SK-N-SH (cell line): Measurements from ENCODE around the gene HP. TPM values are rescaled to one million over a fixed set of nuclear protein-coding genes. Genes with fewer than 3 reads are reported as not detected.

Experiments used
- CTCF ChIA-PET: fragments of 300-600, 350-600 bp; formaldehyde crosslinking; extraction: SDS; loops from one replicate; lab custom pipeline; 2021; lab: Yijun Ruan, JAX
- POLR2A ChIA-PET: fragments of 350-600 bp; sonication (Branson Sonifier 250); formaldehyde crosslinking; extraction: SDS; loops from one replicate; lab custom pipeline; 2020; ENCODE audit warnings: antibody characterized with exemption, inconsistent platforms; lab: Yijun Ruan, JAX
- DNase-seq: peaks from one replicate; pipeline ENCODE4 v3.0.0; 2012
- H2AFZ ChIP-seq: fragments of 200-600 bp; sonication (generic); 2 replicates; pipeline ENCODE4 v1.8.1; 2016; ENCODE audit warnings: antibody characterized with exemption, mild to moderate bottlenecking, low read depth
- H3F3A ChIP-seq: fragments of 200-600 bp; sonication (generic); replicated peaks from 2 replicates; pipeline ENCODE3; 2016; ENCODE audit warnings: antibody characterized with exemption, mild to moderate bottlenecking; ENCODE audit not compliant: insufficient read depth
- H3K27ac ChIP-seq, 2 experiments: fragments of 200-500 bp in 1 of 2; fragments of 200-600 bp in 1 of 2; sonication (Bioruptor generic) in 1 of 2; sonication (generic), shearing (Covaris generic) in 1 of 2; 2 replicates each; pipeline versions ENCODE4 v1.5.1 to v1.6.1; 2014 to 2016; ENCODE audit warnings: low read depth in 2 of 2, inconsistent platforms in 1 of 2, low read length in 1 of 2, mild to moderate bottlenecking in 1 of 2, mixed read lengths in 1 of 2
- H3K27me3 ChIP-seq: fragments of 200-600 bp; sonication (generic), shearing (Covaris generic); 2 replicates; pipeline ENCODE4 v1.6.1; 2016; ENCODE audit warnings: mixed run types; ENCODE audit not compliant: insufficient read depth
- H3K36me3 ChIP-seq, 2 experiments: fragments of 200-500 bp in 1 of 2; fragments of 200-600 bp in 1 of 2; sonication (Bioruptor generic) in 1 of 2; sonication (generic) in 1 of 2; replicated peaks in 1 of 2; 2 replicates each; pipeline versions ENCODE3 to v1.5.1; 2014 to 2016; ENCODE audit warnings: low read length in 1 of 2, mild to moderate bottlenecking in 1 of 2; ENCODE audit not compliant: insufficient read depth in 2 of 2, control insufficient read depth in 1 of 2
- H3K4me1 ChIP-seq, 2 experiments: fragments of 200-500 bp in 1 of 2; fragments of 200-600 bp in 1 of 2; sonication (Bioruptor generic) in 1 of 2; sonication (generic), shearing (Covaris generic) in 1 of 2; 2 replicates each; pipeline versions ENCODE4 v1.5.1 to v1.6.1; 2014 to 2016; ENCODE audit warnings: low read depth in 1 of 2, low read length in 1 of 2, mixed run types in 1 of 2; ENCODE audit not compliant: insufficient read depth in 2 of 2, control insufficient read depth in 1 of 2
- H3K4me2 ChIP-seq: fragments of 200-600 bp; sonication (generic), shearing (Covaris generic); 2 replicates; pipeline ENCODE4 v1.6.1; 2017; ENCODE audit warnings: mixed run types
- H3K4me3 ChIP-seq, 2 experiments: fragments of 200-500 bp in 1 of 2; fragments of 200-600 bp in 1 of 2; sonication (Bioruptor generic) in 1 of 2; sonication (generic), shearing (Covaris generic) in 1 of 2; 2 replicates each; pipeline versions ENCODE4 v1.5.1 to v1.8.1; 2014 to 2016; ENCODE audit warnings: low read depth in 2 of 2, inconsistent platforms in 1 of 2, low read length in 1 of 2, mild to moderate bottlenecking in 1 of 2, mixed read lengths in 1 of 2, moderate library complexity in 1 of 2
- H3K79me2 ChIP-seq: fragments of 200-600 bp; sonication (generic); 2 replicates; pipeline ENCODE4 v1.8.1; 2017; ENCODE audit warnings: mild to moderate bottlenecking; ENCODE audit not compliant: insufficient read depth
- H3K9ac ChIP-seq: fragments of 200-600 bp; sonication (generic); 2 replicates; pipeline ENCODE4 v1.6.1; 2017; ENCODE audit warnings: mixed run types
- H3K9me2 ChIP-seq: fragments of 200-600 bp; sonication (generic); 2 replicates; pipeline ENCODE4 v1.6.1; 2017; ENCODE audit warnings: mixed run types
- H3K9me3 ChIP-seq: fragments of 200-600 bp; sonication (generic); 2 replicates; pipeline ENCODE4 v1.6.1; 2017; ENCODE audit warnings: mixed run types, mild to moderate bottlenecking, moderate library complexity
- H4K20me1 ChIP-seq: fragments of 200-600 bp; sonication (generic); 2 replicates; pipeline ENCODE4 v1.6.1; 2017; ENCODE audit warnings: mild to moderate bottlenecking, mixed run types; ENCODE audit not compliant: insufficient read depth
- CHD2 ChIP-seq: fragments of 150-350 bp; IDR thresholded peaks from 2 replicates; pipeline ENCODE4 v1.6.1; 2018; ENCODE audit warnings: low read length; ENCODE audit not compliant: partially characterized antibody
- ELF1 ChIP-seq: IDR thresholded peaks from 2 replicates; pipeline ENCODE4 v1.4.0; 2012
- EZH2phosphoT487 ChIP-seq: fragments of 200-600 bp; sonication (generic); IDR thresholded peaks from 2 replicates; pipeline ENCODE4 v1.6.1; 2017; ENCODE audit warnings: low read depth, mixed run types, mild to moderate bottlenecking, antibody characterized with exemption, moderate library complexity, borderline replicate concordance
- FOSL2 ChIP-seq: IDR thresholded peaks from 2 replicates; pipeline ENCODE4 v1.4.0; 2012; ENCODE audit warnings: low read depth, mild to moderate bottlenecking, moderate library complexity, borderline replicate concordance
- FOXM1 ChIP-seq: IDR thresholded peaks from 2 replicates; pipeline ENCODE4 v1.4.0; 2012; ENCODE audit warnings: low read depth, mild to moderate bottlenecking
- GABPA ChIP-seq: IDR thresholded peaks from 2 replicates; pipeline ENCODE4 v1.4.0; 2012; ENCODE audit warnings: low read depth, mild to moderate bottlenecking
- NFIC ChIP-seq: IDR thresholded peaks from 2 replicates; pipeline ENCODE4 v1.4.0; 2012; ENCODE audit warnings: borderline replicate concordance
- NRF1 ChIP-seq: IDR thresholded peaks from 2 replicates; pipeline ENCODE4 v1.6.1; 2012; ENCODE audit warnings: low read depth, mild to moderate bottlenecking, low read length
- POLR2AphosphoS5 ChIP-seq: IDR thresholded peaks from 2 replicates; pipeline ENCODE4 v1.6.1; 2012; ENCODE audit warnings: low read depth, low read length
- RXRA ChIP-seq: IDR thresholded peaks from 2 replicates; pipeline ENCODE4 v1.4.0; 2012; ENCODE audit warnings: low read depth, mild to moderate bottlenecking, borderline replicate concordance
- SIN3A ChIP-seq: IDR thresholded peaks from 2 replicates; pipeline ENCODE4 v1.6.1; 2012; ENCODE audit warnings: low read depth, mild to moderate bottlenecking, low read length, moderate library complexity, borderline replicate concordance
- SMC3 ChIP-seq: IDR thresholded peaks from 2 replicates; pipeline ENCODE4 v1.6.1; 2012; ENCODE audit warnings: low read depth, low read length, improper control_type of control experiment
- TEAD4 ChIP-seq: IDR thresholded peaks from 2 replicates; pipeline ENCODE4 v1.4.0; 2012; ENCODE audit warnings: mild to moderate bottlenecking, borderline replicate concordance; ENCODE audit not compliant: insufficient read depth
- WGBS: methylation state at CpG from one replicate; pipeline ENCODE4 v1.1.6; 2017; ENCODE audit warnings: low lambda C conversion rate; 5-methylcytosine and 5-hydroxymethylcytosine counted together
- polyA plus RNA-seq, 3 experiments: library from polyadenylated mRNA; depleted of rRNA; stranded (reverse); fragments of >200 nt; gene quantifications; 2 replicates each; pipeline ENCODE4 v1.2.3, GENCODE V29; 2012
- TF ChIP-seq, protein P1 (sequence below): IDR thresholded peaks from 2 replicates; pipeline ENCODE4 v1.6.1; 2012; ENCODE audit warnings: mild to moderate bottlenecking, low read depth, low read length, moderate library complexity
- TF ChIP-seq, protein P2 (sequence below): IDR thresholded peaks from 2 replicates; pipeline ENCODE4 v1.4.0; 2012; ENCODE audit warnings: low read depth, borderline replicate concordance
- TF ChIP-seq, protein P3 (sequence below): fragments of 150-350 bp; IDR thresholded peaks from 2 replicates; pipeline ENCODE4 v1.6.1; 2017; ENCODE audit warnings: antibody characterized with exemption, low read length, low read depth, borderline replicate concordance
- TF ChIP-seq, protein P4 (sequence below): IDR thresholded peaks from 2 replicates; pipeline ENCODE4 v1.4.0; 2012; ENCODE audit warnings: low read depth, borderline replicate concordance
- TF ChIP-seq, protein P5 (sequence below): fragments of 200-600 bp; sonication (generic); IDR thresholded peaks from 2 replicates; pipeline ENCODE4 v1.6.1; 2017; ENCODE audit warnings: antibody characterized with exemption, mild to moderate bottlenecking, moderate library complexity

The HP gene
- polyA plus RNA-seq, 1 of the 3 experiments (the other 2 are of a cell fraction) = not detected

DNA sequence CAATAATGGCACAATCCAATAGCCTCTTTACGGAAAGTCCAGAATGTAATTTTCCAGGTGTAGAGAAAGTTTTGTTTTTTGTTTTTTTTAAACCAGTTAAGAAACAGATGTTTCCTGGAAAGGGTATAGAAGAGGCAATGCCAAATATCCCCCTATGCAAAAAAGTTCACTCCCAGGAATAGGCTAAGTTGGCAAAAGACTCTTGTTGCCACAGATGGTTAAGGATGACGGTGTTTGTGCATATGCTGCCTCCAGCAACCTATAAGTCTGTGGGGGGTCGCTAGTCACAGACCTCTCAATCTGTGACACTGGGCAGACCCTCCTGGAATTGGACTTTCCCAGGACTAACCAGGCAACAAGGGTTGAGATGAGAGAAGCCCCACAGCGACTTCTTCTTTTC is 20.9 kb upstream of the HP start:
- CTCF ChIA-PET = no interaction called here

DNA sequence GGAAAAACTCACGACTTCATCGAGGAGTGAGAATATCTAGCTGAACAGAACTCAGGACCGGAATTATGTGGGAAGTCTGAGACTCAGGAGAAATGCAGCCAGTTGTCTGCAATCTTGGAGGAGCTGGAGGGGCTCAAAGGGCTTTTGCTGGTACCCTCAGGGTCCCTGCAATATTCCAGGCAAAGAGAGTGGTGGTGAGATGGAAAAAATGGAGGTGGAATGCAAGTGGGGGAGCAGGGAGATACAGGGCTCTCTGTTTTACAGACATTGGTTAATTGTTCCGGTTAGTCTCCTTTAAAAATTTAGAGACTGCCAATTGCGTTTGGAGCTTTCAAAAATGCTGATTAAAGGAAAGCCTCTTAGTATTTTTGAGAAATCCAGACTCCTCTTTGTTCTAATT is 18.2 kb upstream of the HP start:
- Histone ChIP-seq H4K20me1 (no peaks in the 10 kb centered on the region), H3K4me1 (no peaks in the 10 kb centered on the region; a peak in 1 of 4 replicates), H3K36me3 (no peaks in the 10 kb centered on the region), H3K4me2 (no peak overlapping the region), H2AFZ (no peak overlapping the region), H3K4me3 (no peak overlapping the region), H3K9ac (no peak overlapping the region), H3K79me2 (no peaks in the 10 kb centered on the region), H3K9me3 (no peaks in the 10 kb centered on the region), H3K27me3 (no peaks in the 10 kb centered on the region), H3K27ac (no peak overlapping the region), H3K9me2 (no peaks in the 10 kb centered on the region), H3F3A (no peaks in the 10 kb centered on the region)
- DNase-seq = no peak
- 69% methylated on average over 5 of the region's 5 CpGs for WGBS
- POLR2A ChIA-PET = no interaction called here
- CTCF ChIA-PET = no interaction called here
- no peak for TF ChIP-seq GABPA
- TF ChIP-seq ELF1 = no peak
- TF ChIP-seq RXRA = no peak
- TF ChIP-seq TEAD4 = no peak
- TF ChIP-seq, protein P1, sequence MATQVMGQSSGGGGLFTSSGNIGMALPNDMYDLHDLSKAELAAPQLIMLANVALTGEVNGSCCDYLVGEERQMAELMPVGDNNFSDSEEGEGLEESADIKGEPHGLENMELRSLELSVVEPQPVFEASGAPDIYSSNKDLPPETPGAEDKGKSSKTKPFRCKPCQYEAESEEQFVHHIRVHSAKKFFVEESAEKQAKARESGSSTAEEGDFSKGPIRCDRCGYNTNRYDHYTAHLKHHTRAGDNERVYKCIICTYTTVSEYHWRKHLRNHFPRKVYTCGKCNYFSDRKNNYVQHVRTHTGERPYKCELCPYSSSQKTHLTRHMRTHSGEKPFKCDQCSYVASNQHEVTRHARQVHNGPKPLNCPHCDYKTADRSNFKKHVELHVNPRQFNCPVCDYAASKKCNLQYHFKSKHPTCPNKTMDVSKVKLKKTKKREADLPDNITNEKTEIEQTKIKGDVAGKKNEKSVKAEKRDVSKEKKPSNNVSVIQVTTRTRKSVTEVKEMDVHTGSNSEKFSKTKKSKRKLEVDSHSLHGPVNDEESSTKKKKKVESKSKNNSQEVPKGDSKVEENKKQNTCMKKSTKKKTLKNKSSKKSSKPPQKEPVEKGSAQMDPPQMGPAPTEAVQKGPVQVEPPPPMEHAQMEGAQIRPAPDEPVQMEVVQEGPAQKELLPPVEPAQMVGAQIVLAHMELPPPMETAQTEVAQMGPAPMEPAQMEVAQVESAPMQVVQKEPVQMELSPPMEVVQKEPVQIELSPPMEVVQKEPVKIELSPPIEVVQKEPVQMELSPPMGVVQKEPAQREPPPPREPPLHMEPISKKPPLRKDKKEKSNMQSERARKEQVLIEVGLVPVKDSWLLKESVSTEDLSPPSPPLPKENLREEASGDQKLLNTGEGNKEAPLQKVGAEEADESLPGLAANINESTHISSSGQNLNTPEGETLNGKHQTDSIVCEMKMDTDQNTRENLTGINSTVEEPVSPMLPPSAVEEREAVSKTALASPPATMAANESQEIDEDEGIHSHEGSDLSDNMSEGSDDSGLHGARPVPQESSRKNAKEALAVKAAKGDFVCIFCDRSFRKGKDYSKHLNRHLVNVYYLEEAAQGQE = no peak
- no peak for TF ChIP-seq FOSL2
- TF ChIP-seq EZH2phosphoT487 = no peak
- TF ChIP-seq, protein P2, sequence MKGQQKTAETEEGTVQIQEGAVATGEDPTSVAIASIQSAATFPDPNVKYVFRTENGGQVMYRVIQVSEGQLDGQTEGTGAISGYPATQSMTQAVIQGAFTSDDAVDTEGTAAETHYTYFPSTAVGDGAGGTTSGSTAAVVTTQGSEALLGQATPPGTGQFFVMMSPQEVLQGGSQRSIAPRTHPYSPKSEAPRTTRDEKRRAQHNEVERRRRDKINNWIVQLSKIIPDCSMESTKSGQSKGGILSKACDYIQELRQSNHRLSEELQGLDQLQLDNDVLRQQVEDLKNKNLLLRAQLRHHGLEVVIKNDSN = no peak
- TF ChIP-seq CHD2 = no peak
- TF ChIP-seq FOXM1 = no peak

More for the DNA sequence above, 20.9 kb upstream of the HP start:
- Histone ChIP-seq H3K4me3 (no peak overlapping the region), H3K27me3 (no peaks in the 10 kb centered on the region), H3K36me3 (no peaks in the 10 kb centered on the region), H3K9me3 (no peaks in the 10 kb centered on the region), H3K4me1 (no peaks in the 10 kb centered on the region; a peak in 1 of 4 replicates), H3K9ac (no peak overlapping the region), H3K9me2 (no peaks in the 10 kb centered on the region), H2AFZ (no peak overlapping the region), H3K4me2 (no peak overlapping the region), H3F3A (no peaks in the 10 kb centered on the region), H3K79me2 (no peaks in the 10 kb centered on the region), H3K27ac (no peak overlapping the region), H4K20me1 (no peaks in the 10 kb centered on the region)
- POLR2A ChIA-PET = no interaction called here
- no peak for DNase-seq
- TF ChIP-seq EZH2phosphoT487 = no peak
- TF ChIP-seq, protein P3, sequence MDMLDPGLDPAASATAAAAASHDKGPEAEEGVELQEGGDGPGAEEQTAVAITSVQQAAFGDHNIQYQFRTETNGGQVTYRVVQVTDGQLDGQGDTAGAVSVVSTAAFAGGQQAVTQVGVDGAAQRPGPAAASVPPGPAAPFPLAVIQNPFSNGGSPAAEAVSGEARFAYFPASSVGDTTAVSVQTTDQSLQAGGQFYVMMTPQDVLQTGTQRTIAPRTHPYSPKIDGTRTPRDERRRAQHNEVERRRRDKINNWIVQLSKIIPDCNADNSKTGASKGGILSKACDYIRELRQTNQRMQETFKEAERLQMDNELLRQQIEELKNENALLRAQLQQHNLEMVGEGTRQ = no peak
- TF ChIP-seq SIN3A = no peak
- no peak for TF ChIP-seq NFIC
- TF ChIP-seq, protein P4, sequence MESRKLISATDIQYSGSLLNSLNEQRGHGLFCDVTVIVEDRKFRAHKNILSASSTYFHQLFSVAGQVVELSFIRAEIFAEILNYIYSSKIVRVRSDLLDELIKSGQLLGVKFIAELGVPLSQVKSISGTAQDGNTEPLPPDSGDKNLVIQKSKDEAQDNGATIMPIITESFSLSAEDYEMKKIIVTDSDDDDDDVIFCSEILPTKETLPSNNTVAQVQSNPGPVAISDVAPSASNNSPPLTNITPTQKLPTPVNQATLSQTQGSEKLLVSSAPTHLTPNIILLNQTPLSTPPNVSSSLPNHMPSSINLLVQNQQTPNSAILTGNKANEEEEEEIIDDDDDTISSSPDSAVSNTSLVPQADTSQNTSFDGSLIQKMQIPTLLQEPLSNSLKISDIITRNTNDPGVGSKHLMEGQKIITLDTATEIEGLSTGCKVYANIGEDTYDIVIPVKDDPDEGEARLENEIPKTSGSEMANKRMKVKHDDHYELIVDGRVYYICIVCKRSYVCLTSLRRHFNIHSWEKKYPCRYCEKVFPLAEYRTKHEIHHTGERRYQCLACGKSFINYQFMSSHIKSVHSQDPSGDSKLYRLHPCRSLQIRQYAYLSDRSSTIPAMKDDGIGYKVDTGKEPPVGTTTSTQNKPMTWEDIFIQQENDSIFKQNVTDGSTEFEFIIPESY = no peak
- TF ChIP-seq NRF1 = no peak
- TF ChIP-seq GABPA = no peak
- TF ChIP-seq SMC3 = no peak
- TF ChIP-seq, protein P5, sequence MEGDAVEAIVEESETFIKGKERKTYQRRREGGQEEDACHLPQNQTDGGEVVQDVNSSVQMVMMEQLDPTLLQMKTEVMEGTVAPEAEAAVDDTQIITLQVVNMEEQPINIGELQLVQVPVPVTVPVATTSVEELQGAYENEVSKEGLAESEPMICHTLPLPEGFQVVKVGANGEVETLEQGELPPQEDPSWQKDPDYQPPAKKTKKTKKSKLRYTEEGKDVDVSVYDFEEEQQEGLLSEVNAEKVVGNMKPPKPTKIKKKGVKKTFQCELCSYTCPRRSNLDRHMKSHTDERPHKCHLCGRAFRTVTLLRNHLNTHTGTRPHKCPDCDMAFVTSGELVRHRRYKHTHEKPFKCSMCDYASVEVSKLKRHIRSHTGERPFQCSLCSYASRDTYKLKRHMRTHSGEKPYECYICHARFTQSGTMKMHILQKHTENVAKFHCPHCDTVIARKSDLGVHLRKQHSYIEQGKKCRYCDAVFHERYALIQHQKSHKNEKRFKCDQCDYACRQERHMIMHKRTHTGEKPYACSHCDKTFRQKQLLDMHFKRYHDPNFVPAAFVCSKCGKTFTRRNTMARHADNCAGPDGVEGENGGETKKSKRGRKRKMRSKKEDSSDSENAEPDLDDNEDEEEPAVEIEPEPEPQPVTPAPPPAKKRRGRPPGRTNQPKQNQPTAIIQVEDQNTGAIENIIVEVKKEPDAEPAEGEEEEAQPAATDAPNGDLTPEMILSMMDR = no peak
- no peak for TF ChIP-seq RXRA
- no peak for TF ChIP-seq POLR2AphosphoS5
- WGBS = 60% methylated on average over 4 of the region's 4 CpGs
